ENCODE measurements around the gene AKR7A3.

- TF ChIP-seq POLR2AphosphoS5 (IDR thresholded peaks at IDR 0.05) = no peak
- TF ChIP-seq EP300 (IDR thresholded peaks at IDR 0.05) = no peak
- TF ChIP-seq POLR2A (IDR thresholded peaks at IDR 0.05; ENCODE audit: low read depth) = no peak
These were observed 28.1 kb downstream of the AKR7A3 start for GRCh38 chr1:19260211-19261138.
